ENCODE results near the gene RAB3C.

DNA sequence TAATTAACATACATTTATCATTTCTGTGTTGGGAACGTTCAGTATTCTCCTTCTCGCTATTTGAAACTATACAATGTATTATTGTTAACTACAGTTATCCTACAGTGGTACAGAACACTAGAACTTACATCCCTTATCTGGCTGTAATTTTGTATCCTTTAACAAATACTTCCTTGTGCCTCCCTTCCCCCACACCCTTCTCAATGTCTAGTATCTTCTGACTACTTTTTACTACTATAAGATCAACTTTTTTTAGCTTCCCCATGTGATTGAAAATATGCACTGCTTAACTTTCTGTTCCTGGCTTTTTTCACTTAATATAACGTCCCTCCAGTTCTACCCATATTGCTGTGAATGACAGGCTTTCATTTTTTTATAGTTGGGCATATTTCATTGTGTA, 253.5 kb downstream of the RAB3C start:
- TF ChIP-seq CTCF (conservative IDR thresholded peaks at IDR 0.05) (no peak), ZFX (IDR thresholded peaks at IDR 0.05) (no peak)
